HCT116 (cell line): Measurements from ENCODE around the gene AMBRA1.

ENCODE experiments used
- CEBPB ChIP-seq: IDR thresholded peaks from 2 replicates; pipeline ENCODE4 v1.6.1; 2012; ENCODE audit warnings: low read depth
- EZH2 ChIP-seq: fragments of 200-600 bp; sonication (generic); IDR thresholded peaks from 2 replicates; pipeline ENCODE4 v1.6.1; 2017; ENCODE audit warnings: antibody characterized with exemption, mixed run types
- JUND ChIP-seq: IDR thresholded peaks from 2 replicates; pipeline ENCODE4 v1.6.1; 2012
- POLR2A ChIP-seq: IDR thresholded peaks from 2 replicates; pipeline ENCODE4 v1.7.0; 2011; ENCODE audit warnings: borderline replicate concordance; ENCODE audit not compliant: insufficient read depth, insufficient read length; ENCODE audit errors: extremely low read depth
- RAD21 ChIP-seq: IDR thresholded peaks from 2 replicates; pipeline ENCODE4 v1.6.1; 2012; ENCODE audit warnings: low read depth, mild to moderate bottlenecking
- SIN3A ChIP-seq: IDR thresholded peaks from 2 replicates; pipeline ENCODE4 v1.6.1; 2012; ENCODE audit warnings: low read depth
- SRF ChIP-seq: IDR thresholded peaks from 2 replicates; pipeline ENCODE4 v1.6.1; 2012; ENCODE audit warnings: low read depth
- YY1 ChIP-seq: IDR thresholded peaks from 2 replicates; pipeline ENCODE4 v1.6.1; 2011; ENCODE audit warnings: low read length, low read depth, moderate library complexity, mild to moderate bottlenecking; ENCODE audit not compliant: insufficient replicate concordance; ENCODE audit errors: extremely low read depth
- ZNF274 ChIP-seq: fragments of 200-500 bp; sonication (Bioruptor generic); IDR thresholded peaks from 2 replicates; pipeline ENCODE4 v1.6.1; 2014; ENCODE audit warnings: mild to moderate bottlenecking, low read depth, low read length, inconsistent platforms
- TF ChIP-seq, protein P1 (sequence below): IDR thresholded peaks from 2 replicates; pipeline ENCODE4 v1.6.1; 2012
- TF ChIP-seq, protein P2 (sequence below), 3 experiments: fragments of 200-600 bp in 1 of 3; sonication (generic) in 1 of 3; IDR thresholded peaks in 2 of 3; conservative IDR thresholded peaks in 1 of 3; 2 replicates each; pipeline ENCODE4 v1.5.1; 2012 to 2017; ENCODE audit warnings: low read depth in 2 of 3, low read length in 2 of 3, antibody characterized with exemption in 1 of 3, borderline replicate concordance in 1 of 3, control low read depth in 1 of 3, mild to moderate bottlenecking in 1 of 3, mixed read lengths in 1 of 3, mixed run types in 1 of 3, moderate library complexity in 1 of 3; ENCODE audit not compliant: insufficient read depth in 1 of 3
- TF ChIP-seq, protein P3 (sequence below): IDR thresholded peaks from 2 replicates; pipeline ENCODE4 v1.6.1; 2011; ENCODE audit warnings: mild to moderate bottlenecking, low read length, moderate library complexity; ENCODE audit not compliant: insufficient replicate concordance; ENCODE audit errors: extremely low read depth

DNA sequence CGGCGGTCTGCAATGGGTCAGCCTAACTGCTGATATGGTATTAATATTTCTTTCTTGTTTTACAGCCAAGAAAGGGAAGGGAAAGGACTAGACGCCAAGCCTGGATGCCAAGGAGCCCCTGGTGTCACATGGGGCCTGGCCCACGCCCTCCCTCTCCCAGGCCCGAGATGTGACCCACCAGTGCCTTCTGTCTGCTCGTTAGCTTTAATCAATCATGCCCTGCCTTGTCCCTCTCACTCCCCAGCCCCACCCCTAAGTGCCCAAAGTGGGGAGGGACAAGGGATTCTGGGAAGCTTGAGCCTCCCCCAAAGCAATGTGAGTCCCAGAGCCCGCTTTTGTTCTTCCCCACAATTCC, 210.4 kb downstream of the AMBRA1 start:
- TF ChIP-seq EZH2: no peak
- TF ChIP-seq SRF: no peak
- TF ChIP-seq, protein P1, sequence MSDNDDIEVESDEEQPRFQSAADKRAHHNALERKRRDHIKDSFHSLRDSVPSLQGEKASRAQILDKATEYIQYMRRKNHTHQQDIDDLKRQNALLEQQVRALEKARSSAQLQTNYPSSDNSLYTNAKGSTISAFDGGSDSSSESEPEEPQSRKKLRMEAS: no peak
- TF ChIP-seq, protein P2, sequence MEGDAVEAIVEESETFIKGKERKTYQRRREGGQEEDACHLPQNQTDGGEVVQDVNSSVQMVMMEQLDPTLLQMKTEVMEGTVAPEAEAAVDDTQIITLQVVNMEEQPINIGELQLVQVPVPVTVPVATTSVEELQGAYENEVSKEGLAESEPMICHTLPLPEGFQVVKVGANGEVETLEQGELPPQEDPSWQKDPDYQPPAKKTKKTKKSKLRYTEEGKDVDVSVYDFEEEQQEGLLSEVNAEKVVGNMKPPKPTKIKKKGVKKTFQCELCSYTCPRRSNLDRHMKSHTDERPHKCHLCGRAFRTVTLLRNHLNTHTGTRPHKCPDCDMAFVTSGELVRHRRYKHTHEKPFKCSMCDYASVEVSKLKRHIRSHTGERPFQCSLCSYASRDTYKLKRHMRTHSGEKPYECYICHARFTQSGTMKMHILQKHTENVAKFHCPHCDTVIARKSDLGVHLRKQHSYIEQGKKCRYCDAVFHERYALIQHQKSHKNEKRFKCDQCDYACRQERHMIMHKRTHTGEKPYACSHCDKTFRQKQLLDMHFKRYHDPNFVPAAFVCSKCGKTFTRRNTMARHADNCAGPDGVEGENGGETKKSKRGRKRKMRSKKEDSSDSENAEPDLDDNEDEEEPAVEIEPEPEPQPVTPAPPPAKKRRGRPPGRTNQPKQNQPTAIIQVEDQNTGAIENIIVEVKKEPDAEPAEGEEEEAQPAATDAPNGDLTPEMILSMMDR (IDR thresholded peaks at IDR 0.05 in 2 of 3, conservative IDR thresholded peaks at IDR 0.05 in 1 of 3; ENCODE audit: borderline replicate concordance in 1 of 3, insufficient read depth in 1 of 3, low read depth in 2 of 3, low read length in 2 of 3): no peak; a peak in 1 of 6 replicates
- no peak for TF ChIP-seq YY1
- TF ChIP-seq RAD21: no peak
- TF ChIP-seq, protein P3, sequence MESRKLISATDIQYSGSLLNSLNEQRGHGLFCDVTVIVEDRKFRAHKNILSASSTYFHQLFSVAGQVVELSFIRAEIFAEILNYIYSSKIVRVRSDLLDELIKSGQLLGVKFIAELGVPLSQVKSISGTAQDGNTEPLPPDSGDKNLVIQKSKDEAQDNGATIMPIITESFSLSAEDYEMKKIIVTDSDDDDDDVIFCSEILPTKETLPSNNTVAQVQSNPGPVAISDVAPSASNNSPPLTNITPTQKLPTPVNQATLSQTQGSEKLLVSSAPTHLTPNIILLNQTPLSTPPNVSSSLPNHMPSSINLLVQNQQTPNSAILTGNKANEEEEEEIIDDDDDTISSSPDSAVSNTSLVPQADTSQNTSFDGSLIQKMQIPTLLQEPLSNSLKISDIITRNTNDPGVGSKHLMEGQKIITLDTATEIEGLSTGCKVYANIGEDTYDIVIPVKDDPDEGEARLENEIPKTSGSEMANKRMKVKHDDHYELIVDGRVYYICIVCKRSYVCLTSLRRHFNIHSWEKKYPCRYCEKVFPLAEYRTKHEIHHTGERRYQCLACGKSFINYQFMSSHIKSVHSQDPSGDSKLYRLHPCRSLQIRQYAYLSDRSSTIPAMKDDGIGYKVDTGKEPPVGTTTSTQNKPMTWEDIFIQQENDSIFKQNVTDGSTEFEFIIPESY: no peak
- TF ChIP-seq ZNF274: no peak
- no peak for TF ChIP-seq SIN3A
- TF ChIP-seq JUND: no peak
- TF ChIP-seq POLR2A: no peak
- TF ChIP-seq CEBPB: no peak
